HepG2 (cell line): ENCODE results near the gene CHP1. TPM values are rescaled to one million over a fixed set of nuclear protein-coding genes. Genes with fewer than 3 reads are reported as not detected.

ENCODE experiments used
- ATF7-NPFF ChIP-seq: sonication (generic); formaldehyde crosslinking; IDR thresholded peaks from 2 replicates; pipeline ENCODE4 v1.8.1; 2023; ENCODE audit warnings: mild to moderate bottlenecking, low read depth, missing genetic modification reagents, moderate library complexity
- BORCS8-MEF2B ChIP-seq: sonication (generic); formaldehyde crosslinking; IDR thresholded peaks from 2 replicates; pipeline ENCODE4 v1.8.0; 2022; ENCODE audit warnings: mild to moderate bottlenecking, missing genetic modification reagents
- CBX1 ChIP-seq: IDR thresholded peaks from one replicate; pipeline ENCODE4 v1.6.1; 2016; ENCODE audit warnings: antibody characterized with exemption, low read depth
- HDAC6 ChIP-seq: fragments of 200-600 bp; sonication (generic); IDR thresholded peaks from 2 replicates; pipeline ENCODE4 v1.7.0; 2017; ENCODE audit warnings: mild to moderate bottlenecking, antibody characterized with exemption, low read length, low read depth
- HOXA5 ChIP-seq: sonication (generic); formaldehyde crosslinking; IDR thresholded peaks from 2 replicates; pipeline ENCODE4 v1.4.0; 2020; ENCODE audit warnings: missing genetic modification reagents
- KLF9 ChIP-seq: IDR thresholded peaks from 2 replicates; pipeline ENCODE4 v1.6.1; 2016; ENCODE audit warnings: low read depth
- KMT2A ChIP-seq: sonication (generic); formaldehyde crosslinking; IDR thresholded peaks from 2 replicates; pipeline ENCODE4 v1.4.0; 2020; ENCODE audit warnings: missing genetic modification reagents
- PHF20 ChIP-seq: sonication (generic); formaldehyde crosslinking; IDR thresholded peaks from 2 replicates; pipeline ENCODE4 v1.5.0; 2020; ENCODE audit warnings: mild to moderate bottlenecking, missing genetic modification reagents
- SNAPC2 ChIP-seq: sonication (generic); formaldehyde crosslinking; IDR thresholded peaks from 2 replicates; pipeline ENCODE4 v1.8.1; 2022; ENCODE audit warnings: mild to moderate bottlenecking, missing genetic modification reagents
- THAP11 ChIP-seq: IDR thresholded peaks from 2 replicates; pipeline ENCODE4 v1.6.1; 2016; ENCODE audit warnings: missing biosample characterization, missing genetic modification reagents
- TOPORS ChIP-seq: sonication (generic); formaldehyde crosslinking; IDR thresholded peaks from 2 replicates; pipeline ENCODE4 v1.8.0; 2023; ENCODE audit warnings: mild to moderate bottlenecking, missing genetic modification reagents
- ZFP1 ChIP-seq: IDR thresholded peaks from 2 replicates; pipeline ENCODE4 v1.6.1; 2016
- ZFP82 ChIP-seq: sonication (generic); formaldehyde crosslinking; IDR thresholded peaks from 2 replicates; pipeline ENCODE4 v1.5.1; 2020; ENCODE audit warnings: mild to moderate bottlenecking, missing genetic modification reagents, borderline replicate concordance
- ZNF329 ChIP-seq: sonication (generic); formaldehyde crosslinking; IDR thresholded peaks from 2 replicates; pipeline ENCODE4 v1.9.0; 2021; ENCODE audit warnings: low read depth, mild to moderate bottlenecking, missing genetic modification reagents
- ZNF33B ChIP-seq: sonication (generic); formaldehyde crosslinking; IDR thresholded peaks from 2 replicates; pipeline ENCODE4 v1.5.1; 2020; ENCODE audit warnings: mild to moderate bottlenecking, missing genetic modification reagents
- ZNF468 ChIP-seq: sonication (generic); formaldehyde crosslinking; IDR thresholded peaks from 2 replicates; pipeline ENCODE4 v1.8.0; 2022; ENCODE audit warnings: mild to moderate bottlenecking, moderate library complexity, missing genetic modification reagents
- polyA plus RNA-seq, 8 experiments: library from polyadenylated mRNA; depleted of rRNA in 3 of 8; stranded (reverse) in 7 of 8; unstranded in 1 of 8; fragments of >200 nt; fragmentation: Illumina TruSeq in 4 of 8; extraction: Trizol in 4 of 8; gene quantifications; 2 replicates each; pipeline versions ENCODE4 v1.2.1 to v1.2.3, GENCODE V29; 2011 to 2016; ENCODE audit warnings: low read depth in 4 of 8, missing spikeins in 1 of 8, mixed read lengths in 1 of 8; ENCODE audit not compliant: insufficient read depth in 1 of 8
- total RNA-seq, 5 experiments: library from RNA; depleted of rRNA; stranded (reverse); fragments of >200 nt; fragmentation: Illumina TruSeq; extraction: Trizol; gene quantifications; 2 replicates each; pipeline ENCODE4 v1.2.3, GENCODE V29; 2016; ENCODE audit warnings: low read depth in 1 of 5
- TF ChIP-seq, protein P1 (sequence below): sonication (generic); formaldehyde crosslinking; IDR thresholded peaks from 2 replicates; pipeline ENCODE4 v1.8.0; 2022; ENCODE audit warnings: mild to moderate bottlenecking, missing genetic modification reagents; ENCODE audit not compliant: insufficient replicate concordance
- TF ChIP-seq, protein P2 (sequence below): sonication (generic); formaldehyde crosslinking; IDR thresholded peaks from 2 replicates; pipeline ENCODE4 v1.4.0; 2020; ENCODE audit warnings: low read depth, mild to moderate bottlenecking, missing genetic modification reagents
- TF ChIP-seq, protein P3 (sequence below): IDR thresholded peaks from 2 replicates; pipeline ENCODE4 v1.6.1; 2016; ENCODE audit warnings: mild to moderate bottlenecking, missing biosample characterization, missing genetic modification reagents
- TF ChIP-seq, protein P4 (sequence below): sonication (generic); formaldehyde crosslinking; conservative IDR thresholded peaks from 2 replicates; pipeline ENCODE4 v1.8.0; 2022; ENCODE audit warnings: mild to moderate bottlenecking, moderate library complexity, missing genetic modification reagents
- TF ChIP-seq, protein P5 (sequence below): sonication (generic); formaldehyde crosslinking; conservative IDR thresholded peaks from 2 replicates; pipeline ENCODE4 v1.4.0; 2020; ENCODE audit warnings: mild to moderate bottlenecking, missing genetic modification reagents, moderate library complexity

Gene CHP1
- total and polyA plus RNA-seq, 2 of the 13 experiments (the other 11 are each of a cell fraction or from before 2014, with no cell fraction given), result 49.6 to 76.4 TPM

DNA sequence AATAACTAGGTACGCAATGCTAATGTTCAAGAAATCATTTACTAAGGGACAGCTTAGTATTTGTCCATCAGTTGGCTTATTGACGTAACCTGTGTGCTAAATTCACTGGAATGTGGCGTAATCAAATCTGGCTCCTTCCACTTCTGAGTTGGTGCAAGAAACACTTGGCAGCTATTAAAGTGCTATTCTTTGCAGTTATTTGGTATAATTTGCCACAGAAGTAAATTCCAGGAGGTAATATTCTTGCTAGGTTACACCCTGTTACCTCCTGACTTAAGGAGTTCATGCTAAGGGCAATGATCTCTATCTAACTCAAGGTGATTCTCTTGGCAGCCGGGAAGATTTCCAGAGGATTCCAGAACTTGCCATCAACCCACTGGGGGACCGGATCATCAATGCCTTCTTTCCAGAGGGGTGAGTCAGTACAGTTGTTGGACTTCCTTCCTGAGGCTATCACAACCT lies 25.5 kb downstream of the CHP1 start (continued):
- TF ChIP-seq TOPORS (CRISPR knock-in tag) (no peak), KMT2A (CRISPR knock-in tag) (no peak), THAP11 (0 out of 2 replicates have a peak, but pooled peaks have one; percentile 26), ZFP1 (no peak), PHF20 (CRISPR knock-in tag) (no peak), HOXA5 (CRISPR knock-in tag) (no peak), ZNF468 (CRISPR knock-in tag) (no peak), SNAPC2 (CRISPR knock-in tag) (no peak), ZFP82 (CRISPR knock-in tag) (no peak), KLF9 (CRISPR knock-in tag) (no peak), ATF7-NPFF (CRISPR knock-in tag) (no peak), CBX1 (no peak), HDAC6 (no peak), ZNF33B (CRISPR knock-in tag) (no peak), ZNF329 (no peak), BORCS8-MEF2B (CRISPR knock-in tag) (no peak)
- TF ChIP-seq, protein P1, sequence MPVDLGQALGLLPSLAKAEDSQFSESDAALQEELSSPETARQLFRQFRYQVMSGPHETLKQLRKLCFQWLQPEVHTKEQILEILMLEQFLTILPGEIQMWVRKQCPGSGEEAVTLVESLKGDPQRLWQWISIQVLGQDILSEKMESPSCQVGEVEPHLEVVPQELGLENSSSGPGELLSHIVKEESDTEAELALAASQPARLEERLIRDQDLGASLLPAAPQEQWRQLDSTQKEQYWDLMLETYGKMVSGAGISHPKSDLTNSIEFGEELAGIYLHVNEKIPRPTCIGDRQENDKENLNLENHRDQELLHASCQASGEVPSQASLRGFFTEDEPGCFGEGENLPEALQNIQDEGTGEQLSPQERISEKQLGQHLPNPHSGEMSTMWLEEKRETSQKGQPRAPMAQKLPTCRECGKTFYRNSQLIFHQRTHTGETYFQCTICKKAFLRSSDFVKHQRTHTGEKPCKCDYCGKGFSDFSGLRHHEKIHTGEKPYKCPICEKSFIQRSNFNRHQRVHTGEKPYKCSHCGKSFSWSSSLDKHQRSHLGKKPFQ, result no peak
- TF ChIP-seq, protein P2, sequence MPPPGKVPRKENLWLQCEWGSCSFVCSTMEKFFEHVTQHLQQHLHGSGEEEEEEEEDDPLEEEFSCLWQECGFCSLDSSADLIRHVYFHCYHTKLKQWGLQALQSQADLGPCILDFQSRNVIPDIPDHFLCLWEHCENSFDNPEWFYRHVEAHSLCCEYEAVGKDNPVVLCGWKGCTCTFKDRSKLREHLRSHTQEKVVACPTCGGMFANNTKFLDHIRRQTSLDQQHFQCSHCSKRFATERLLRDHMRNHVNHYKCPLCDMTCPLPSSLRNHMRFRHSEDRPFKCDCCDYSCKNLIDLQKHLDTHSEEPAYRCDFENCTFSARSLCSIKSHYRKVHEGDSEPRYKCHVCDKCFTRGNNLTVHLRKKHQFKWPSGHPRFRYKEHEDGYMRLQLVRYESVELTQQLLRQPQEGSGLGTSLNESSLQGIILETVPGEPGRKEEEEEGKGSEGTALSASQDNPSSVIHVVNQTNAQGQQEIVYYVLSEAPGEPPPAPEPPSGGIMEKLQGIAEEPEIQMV (CRISPR knock-in tag), result no peak
- TF ChIP-seq, protein P3, sequence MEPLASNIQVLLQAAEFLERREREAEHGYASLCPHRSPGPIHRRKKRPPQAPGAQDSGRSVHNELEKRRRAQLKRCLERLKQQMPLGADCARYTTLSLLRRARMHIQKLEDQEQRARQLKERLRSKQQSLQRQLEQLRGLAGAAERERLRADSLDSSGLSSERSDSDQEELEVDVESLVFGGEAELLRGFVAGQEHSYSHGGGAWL (CRISPR knock-in tag), result no peak
- TF ChIP-seq, protein P4, sequence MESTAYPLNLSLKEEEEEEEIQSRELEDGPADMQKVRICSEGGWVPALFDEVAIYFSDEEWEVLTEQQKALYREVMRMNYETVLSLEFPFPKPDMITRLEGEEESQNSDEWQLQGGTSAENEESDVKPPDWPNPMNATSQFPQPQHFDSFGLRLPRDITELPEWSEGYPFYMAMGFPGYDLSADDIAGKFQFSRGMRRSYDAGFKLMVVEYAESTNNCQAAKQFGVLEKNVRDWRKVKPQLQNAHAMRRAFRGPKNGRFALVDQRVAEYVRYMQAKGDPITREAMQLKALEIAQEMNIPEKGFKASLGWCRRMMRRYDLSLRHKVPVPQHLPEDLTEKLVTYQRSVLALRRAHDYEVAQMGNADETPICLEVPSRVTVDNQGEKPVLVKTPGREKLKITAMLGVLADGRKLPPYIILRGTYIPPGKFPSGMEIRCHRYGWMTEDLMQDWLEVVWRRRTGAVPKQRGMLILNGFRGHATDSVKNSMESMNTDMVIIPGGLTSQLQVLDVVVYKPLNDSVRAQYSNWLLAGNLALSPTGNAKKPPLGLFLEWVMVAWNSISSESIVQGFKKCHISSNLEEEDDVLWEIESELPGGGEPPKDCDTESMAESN (CRISPR knock-in tag), result 0 out of 2 replicates have a peak, but pooled peaks have one; percentile 40
- TF ChIP-seq, protein P5, sequence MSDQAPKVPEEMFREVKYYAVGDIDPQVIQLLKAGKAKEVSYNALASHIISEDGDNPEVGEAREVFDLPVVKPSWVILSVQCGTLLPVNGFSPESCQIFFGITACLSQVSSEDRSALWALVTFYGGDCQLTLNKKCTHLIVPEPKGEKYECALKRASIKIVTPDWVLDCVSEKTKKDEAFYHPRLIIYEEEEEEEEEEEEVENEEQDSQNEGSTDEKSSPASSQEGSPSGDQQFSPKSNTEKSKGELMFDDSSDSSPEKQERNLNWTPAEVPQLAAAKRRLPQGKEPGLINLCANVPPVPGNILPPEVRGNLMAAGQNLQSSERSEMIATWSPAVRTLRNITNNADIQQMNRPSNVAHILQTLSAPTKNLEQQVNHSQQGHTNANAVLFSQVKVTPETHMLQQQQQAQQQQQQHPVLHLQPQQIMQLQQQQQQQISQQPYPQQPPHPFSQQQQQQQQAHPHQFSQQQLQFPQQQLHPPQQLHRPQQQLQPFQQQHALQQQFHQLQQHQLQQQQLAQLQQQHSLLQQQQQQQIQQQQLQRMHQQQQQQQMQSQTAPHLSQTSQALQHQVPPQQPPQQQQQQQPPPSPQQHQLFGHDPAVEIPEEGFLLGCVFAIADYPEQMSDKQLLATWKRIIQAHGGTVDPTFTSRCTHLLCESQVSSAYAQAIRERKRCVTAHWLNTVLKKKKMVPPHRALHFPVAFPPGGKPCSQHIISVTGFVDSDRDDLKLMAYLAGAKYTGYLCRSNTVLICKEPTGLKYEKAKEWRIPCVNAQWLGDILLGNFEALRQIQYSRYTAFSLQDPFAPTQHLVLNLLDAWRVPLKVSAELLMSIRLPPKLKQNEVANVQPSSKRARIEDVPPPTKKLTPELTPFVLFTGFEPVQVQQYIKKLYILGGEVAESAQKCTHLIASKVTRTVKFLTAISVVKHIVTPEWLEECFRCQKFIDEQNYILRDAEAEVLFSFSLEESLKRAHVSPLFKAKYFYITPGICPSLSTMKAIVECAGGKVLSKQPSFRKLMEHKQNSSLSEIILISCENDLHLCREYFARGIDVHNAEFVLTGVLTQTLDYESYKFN (CRISPR knock-in tag), result peak; percentile 66
